22Rv1 (cell line): ENCODE measurements around the gene NTN1.

Source experiments
- CTCF ChIP-seq: fragments of 450-650 bp; IDR thresholded peaks from 2 replicates; pipeline ENCODE4 v1.5.1; 2017; ENCODE audit warnings: mild to moderate bottlenecking
- ZFX ChIP-seq: fragments of 450-650 bp; IDR thresholded peaks from 2 replicates; pipeline ENCODE4 v1.6.1; 2017; ENCODE audit warnings: antibody characterized with exemption, borderline replicate concordance

- TF ChIP-seq CTCF = no peak
- no peak for TF ChIP-seq ZFX
These were observed 86.2 kb downstream of the NTN1 start for GRCh38 chr17:9107527-9107926.
